T follicular helper cell (primary cell): ENCODE data around the gene DIP2B.
"Not testable (repeated sequence)": the region's sequence is repeated elsewhere in the genome, so short reads cannot be mapped to it uniquely, and the experiment has no call there.

ENCODE experiments used
- DNase-seq: peaks from one replicate; pipeline ENCODE4 v3.0.0-alpha.2; 2020; ENCODE audit warnings: low read depth

The DIP2B gene

GRCh38 chr12:50727466-50727865, 222.7 kb downstream of the DIP2B start:
- no peak for DNase-seq

DNA sequence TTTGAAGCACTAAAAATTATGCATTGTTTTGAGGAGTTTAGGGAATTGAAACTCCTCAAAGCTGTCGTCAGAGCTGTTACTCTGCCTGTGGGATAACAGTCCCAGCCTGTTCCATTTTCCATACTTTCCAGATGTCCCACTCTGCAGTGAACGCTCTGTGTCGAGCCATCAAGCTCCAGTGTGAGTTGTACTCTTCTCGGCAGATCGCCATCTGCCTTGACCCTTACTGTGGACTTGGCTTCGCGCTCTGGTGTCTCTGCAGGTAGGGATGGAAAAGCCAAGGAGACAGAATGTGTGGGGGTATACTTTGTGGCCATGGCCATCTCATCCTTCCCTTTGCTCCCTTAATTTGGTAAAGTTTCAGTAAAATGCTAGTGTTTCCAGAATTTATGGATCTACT, 223.6 kb downstream of the DIP2B start:
- no peak for DNase-seq

- no peak for DNase-seq
Observed at GRCh38 chr12:50728841-50729240, 224.1 kb downstream of the DIP2B start.

GRCh38 chr12:50732591-50732990, 227.8 kb downstream of the DIP2B start:
- no peak for DNase-seq

GRCh38 chr12:50733706-50734105, 228.9 kb downstream of the DIP2B start:
- no peak for DNase-seq

DNA sequence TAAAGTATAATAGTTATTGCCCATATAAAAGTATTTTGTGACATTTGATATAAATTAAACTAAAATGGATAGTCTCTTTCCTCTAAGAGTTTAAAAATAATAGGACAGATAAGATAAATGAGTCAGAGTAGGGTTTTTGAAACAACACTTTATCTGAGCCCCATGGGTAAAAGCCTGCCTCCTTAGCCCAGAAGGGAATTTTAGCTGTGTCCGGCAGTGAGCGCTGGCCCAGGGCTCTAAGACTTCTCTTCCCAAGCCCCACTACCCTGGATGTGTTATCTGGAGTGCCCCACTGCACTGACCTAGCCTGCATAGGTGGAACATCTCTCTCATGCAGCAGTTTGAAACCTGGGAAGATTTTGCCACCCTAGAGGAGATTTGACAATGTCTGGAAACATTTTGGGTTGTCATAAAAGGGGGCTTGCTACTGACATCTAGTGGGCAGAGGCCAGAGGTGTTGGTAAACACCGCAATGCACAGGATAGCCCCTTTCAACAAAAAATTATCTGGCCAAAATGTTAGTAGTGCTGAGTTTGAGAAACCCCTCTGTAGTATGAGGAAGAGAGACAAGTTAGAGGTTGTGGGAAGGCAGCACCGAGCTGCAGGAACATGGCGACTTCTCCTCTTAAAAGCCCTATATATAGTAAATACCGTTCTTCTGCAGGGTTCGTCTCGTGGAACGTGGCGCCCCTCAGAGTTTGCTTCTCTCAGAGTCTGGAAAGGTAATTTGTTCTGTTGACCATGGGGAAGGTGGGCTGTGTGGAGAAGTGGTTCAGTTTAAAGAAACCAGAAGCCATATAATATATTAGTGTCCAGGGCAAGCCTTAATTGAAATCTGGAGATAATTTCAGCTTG, 229.9 kb downstream of the DIP2B start:
- DNase-seq, result no peak

DNA sequence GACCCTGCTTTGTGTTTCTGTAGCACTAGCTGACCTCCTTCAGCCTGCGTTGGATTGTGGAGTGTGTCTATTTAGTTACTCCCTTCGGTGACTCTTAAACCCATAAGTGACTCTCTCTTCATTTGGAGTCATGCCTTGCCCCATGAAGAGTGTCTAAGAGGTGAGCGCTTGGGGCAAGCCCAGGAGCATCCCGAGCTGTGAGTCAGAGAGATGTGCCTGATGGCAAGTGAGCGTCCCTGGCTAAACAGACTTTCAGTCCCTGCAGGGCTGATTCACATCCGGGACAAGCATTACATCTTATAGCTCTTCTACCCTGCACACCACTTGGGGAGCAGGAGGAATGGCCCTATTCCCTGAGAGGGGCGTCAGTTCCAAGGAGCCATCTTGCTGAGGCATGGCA, 234.8 kb downstream of the DIP2B start:
- DNase-seq, result no peak

DNA sequence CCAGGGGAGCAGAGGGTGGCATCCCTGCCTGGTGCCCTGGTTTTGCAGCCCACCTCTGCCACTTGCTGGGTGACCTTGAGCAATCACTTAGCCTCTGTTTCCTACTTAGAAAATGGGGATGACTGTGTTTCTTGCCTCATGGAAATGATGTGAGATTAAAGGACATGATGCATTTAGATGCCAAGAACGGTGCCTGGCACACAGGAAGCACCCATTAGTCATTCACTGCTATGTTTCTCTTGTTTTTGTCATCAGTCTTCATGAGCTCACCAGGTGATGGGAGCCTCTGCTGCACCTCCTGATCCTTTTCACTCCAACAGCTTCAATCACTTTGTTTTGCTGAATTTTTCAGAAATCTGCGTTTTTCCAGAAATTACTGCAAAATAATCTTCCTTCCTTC, 235.5 kb downstream of the DIP2B start:
- no peak for DNase-seq

- no peak for DNase-seq
Observed at GRCh38 chr12:50742776-50743175, 238.0 kb downstream of the DIP2B start.

DNA sequence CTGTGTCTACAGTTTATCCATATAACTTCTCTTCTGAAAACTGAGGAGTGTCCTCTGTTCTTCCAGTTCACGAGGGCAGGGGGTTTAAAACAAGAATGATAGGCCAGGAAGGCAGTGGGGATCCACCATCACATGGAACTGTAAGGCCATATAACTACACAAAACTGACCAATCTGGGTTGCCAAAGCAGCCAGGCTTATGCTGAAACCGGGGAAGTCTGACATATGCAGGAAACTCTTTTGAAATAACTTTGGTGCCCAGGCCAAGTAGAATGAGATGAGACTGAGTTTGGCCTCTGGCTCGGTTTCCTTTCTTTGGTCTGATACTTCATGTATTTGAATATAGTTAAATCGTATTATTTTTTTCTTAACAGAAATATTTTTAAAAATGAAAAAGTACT, 241.1 kb downstream of the DIP2B start:
- DNase-seq, result no peak

GRCh38 chr12:50746431-50746830, 241.6 kb downstream of the DIP2B start:
- no peak for DNase-seq

GRCh38 chr12:50747817-50748216, 243.0 kb downstream of the DIP2B start:
- no peak for DNase-seq

DNA sequence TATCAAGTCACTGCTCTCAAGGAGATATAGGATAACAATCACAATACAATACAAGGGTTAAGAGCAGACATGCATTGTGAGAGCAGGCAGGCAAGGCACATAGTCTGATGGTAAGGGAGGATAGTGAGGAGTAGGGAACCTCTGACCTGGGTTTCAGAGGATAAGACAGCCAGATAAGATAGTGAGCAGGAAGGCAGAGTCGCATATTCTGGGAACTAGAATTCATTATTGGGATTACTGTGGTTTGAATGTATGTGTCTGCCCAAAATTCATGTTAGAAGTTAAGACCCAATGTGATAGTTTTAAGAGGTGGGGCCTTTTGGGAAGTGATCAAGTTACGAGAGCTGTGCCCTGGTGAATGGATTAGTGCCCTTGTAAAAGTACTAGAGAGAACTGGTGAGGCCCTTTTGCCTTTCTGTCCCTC, 244.7 kb downstream of the DIP2B start:
- DNase-seq, result no peak

GRCh38 chr12:50750366-50750765, 245.6 kb downstream of the DIP2B start:
- DNase-seq, result no peak

DNA sequence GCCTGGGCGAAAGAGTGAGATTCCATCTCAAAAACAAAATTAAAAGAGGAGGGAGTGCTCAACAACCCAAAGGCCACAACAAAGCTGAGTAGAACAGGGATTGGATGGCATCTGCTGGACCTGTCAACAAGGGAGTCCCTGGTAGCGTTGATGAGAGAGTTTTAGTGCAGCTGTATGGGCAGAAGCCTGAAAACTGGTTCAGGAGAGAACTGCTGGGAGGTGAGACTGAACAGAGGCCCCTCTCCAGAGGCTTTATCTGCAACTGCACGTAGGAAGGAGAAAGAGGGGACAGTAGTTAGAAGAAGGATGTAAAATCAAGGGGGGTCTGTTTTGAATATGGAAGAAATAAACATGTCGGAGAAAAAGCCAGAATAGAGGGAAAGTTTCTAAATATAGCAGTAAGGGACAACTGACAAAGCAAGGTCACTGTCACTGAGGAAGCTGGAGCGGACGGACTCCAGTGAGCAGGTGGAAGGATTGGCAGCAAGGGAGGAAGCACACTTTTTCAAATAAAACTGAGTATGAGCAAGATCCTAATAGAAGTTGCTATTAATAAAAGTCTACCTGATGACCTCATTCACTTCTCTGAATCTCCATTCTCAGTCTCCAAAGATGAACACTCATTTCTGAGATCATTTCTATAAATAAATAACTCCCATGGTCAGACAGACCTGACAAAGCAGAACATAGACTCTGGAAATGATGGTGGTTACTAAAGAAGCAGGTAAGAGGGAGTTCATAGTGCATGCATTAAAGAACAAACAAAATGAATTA, 247.3 kb downstream of the DIP2B start:
- DNase-seq, result no peak

- DNase-seq, result no peak
Observed at GRCh38 chr12:50753232-50753769, 248.5 kb downstream of the DIP2B start.

DNA sequence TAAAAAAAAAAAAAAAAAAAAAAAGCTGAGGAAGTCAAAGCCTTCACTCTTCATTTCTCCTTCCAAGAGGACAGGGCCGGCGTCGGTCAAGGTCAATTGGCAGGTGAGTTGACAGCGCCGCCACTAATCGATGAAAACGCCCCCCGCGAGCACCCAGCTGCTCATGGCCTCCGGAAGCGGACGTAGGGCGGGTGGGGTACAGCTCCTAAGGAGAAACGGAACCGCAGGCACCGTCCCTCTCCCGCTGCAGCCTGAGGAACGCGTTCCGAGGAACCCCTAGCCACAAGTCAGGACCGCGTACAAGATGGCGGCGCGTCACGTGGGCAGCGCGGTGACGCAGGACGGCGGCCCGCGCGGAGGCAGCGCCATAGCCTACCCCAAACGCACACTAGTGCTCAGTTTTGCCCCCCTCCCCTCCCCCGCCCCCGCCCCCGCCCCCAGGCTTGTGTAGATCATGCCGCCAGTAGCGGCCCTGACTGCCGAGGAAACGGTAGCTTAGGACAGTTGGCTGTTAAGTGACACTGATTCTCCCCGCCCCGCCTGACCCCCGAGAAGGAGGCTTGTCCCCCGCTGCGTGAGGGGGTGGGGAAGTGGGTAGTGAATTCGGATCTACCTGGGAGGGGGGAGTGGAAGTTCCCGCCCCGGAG, 259.0 kb downstream of the DIP2B start, which contains the start of gene ATF1:
TSS of gene ATF1 (plus strand) at position 463 of the 647 bp plus-strand sequence. CDS start 16,045 bp downstream, outside the sequence.
- DNase-seq, result peak; percentile 84

DNA sequence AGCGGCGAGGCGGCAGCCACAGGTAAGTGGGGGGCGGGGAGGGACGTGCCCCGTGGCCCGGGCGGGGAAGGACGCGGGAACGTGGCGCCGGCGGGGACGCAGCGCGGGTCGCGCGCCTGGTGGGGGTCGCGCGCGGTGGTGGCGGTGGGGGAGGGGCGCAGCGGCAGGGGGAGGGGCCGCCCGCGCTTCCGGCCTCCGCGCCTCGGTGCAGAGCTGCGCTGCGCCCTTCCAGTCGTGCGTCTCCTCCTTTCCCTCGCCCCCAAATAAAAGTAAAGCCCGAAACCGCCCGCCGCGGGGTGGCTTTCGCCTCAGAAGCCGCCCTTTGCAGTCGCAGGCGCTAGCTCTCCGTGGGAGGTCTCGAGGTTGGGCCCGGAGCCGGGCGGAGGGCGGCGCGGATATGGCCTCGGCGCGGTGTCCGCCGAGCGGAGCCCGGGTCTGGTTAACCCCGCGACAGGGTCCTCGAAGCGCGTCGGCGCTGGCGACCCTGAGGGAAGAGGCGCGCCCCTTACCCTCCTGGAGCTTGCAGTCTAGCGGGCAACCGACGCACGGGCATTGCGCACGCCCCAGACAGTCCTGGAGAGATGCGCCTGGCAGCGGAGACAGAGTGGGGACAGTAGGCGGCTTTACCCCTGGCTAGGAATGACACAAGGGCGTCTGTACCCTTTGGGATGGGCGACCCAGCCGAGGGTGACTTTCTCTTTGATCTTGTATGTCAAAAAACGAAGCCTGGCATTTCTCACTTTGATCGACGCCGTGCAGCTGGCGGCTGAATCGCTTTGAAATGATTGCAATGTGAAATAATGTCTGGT, 259.7 kb downstream of the DIP2B start:
- DNase-seq, result peak; percentile 71

DNA sequence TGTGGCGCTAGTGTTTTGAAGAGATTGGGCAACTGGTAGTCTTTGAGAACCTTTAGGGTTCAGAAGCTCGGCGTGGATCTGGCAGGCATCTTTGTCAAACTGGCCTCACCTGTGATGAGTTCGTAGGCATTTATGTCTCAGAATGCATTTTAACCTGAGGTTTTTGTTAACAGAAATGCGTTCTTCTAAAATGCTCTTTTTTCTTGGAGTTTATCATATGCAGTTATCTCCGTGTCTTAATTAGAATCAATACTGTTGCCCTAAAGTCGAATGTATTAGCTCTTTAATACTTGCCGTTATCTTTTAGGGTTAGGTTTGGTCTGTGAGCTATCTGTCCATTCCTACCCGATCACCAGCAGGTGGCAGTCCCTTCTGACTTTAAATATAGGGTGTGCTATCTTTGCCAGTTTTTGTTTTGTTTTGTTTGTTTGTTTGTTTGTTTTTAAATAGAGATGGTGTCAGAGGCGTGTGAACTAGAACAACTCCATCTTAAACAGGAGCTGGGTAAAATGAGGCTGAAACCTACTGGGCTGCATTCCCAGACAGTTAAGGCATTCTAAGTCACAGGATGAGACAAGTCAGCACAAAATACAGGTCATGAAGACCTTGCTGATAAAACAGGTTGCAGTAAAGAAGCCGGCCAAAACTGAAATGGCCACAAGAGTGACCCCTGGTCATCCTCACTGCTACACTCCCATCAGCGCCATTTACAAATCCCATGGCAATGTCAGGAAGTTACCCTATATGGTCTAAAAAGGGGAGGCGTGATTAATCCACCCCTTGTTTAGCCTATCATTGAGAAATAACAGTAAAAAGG, 260.5 kb downstream of the DIP2B start:
- peak; percentile 29 for DNase-seq

DNA sequence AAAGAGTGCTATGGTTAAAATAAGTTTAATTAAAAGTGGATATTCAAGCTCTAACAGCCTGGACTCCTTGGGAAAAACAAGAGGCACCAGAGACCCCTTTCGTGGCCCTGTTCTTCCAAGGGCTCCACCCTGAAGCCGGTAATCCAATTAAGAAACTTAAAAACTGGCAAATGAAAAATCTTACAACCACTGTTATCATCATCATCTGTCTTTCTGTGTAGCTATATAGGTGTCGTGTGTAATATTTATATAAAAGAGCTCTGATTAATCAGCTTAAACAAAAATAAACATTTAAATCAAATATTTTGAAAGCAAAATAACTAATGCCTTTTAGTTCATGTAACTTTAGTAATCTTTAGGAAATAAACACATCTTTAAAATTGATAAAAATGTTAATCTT, 263.6 kb downstream of the DIP2B start:
- DNase-seq, result no peak

DNA sequence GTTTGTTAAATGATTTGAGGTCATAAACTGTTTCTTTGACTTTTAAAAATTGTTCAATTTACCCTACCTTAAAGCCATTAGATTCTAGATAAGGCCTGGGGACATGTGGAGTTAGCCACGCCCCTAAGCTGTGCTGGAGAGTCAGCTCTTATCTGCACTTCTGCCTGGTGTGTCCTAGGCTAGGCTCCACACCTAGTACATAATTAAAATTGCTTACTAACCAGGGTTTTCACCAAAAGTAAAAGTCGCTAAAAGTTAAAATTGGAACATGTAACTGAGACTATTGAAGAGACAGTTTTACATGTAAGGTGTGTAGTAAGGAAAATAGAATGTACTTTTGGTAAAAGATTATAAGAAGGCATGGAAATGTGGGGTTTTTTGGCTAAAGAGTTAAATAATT, 264.0 kb downstream of the DIP2B start:
- not testable (repeated sequence) for DNase-seq
